ENCODE results near the gene ABCC3.

The ABCC3 gene

GRCh38 chr17:50696365-50696879 is 61.7 kb downstream of the ABCC3 start:
- ChIA-PET CTCF (interaction anchor here (0.9 to 2.5 kb wide), 9 partner anchors 7 to 152 kb away, joined by 3 to 13 read pairs (median 4); partner anchors contain the start of gene ANKRD40), POLR2A (interaction anchor here (0.6 kb wide), 1 partner anchor 27 kb away, joined by 3 read pairs; no protein-coding TSS in a partner anchor)
- no peak for DNase-seq (ENCODE audit: extremely low spot score)
- no peak for TF ChIP-seq CTCF (IDR thresholded peaks at IDR 0.05; ENCODE audit: control extremely low read depth, extremely low read depth, low read depth, missing control alignments)

GRCh38 chr17:50697062-50697461 is 62.4 kb downstream of the ABCC3 start:
- ChIA-PET POLR2A (no interaction called here), CTCF (interaction anchor here (0.9 to 1.9 kb wide), 8 partner anchors 8 to 215 kb away, joined by 3 to 5 read pairs (median 4); partner anchors contain the start of gene ANKRD40)
- no peak for DNase-seq (ENCODE audit: extremely low spot score)
- no peak for TF ChIP-seq CTCF (IDR thresholded peaks at IDR 0.05; ENCODE audit: control extremely low read depth, extremely low read depth, low read depth, missing control alignments)

GRCh38 chr17:50697663-50698272 is 63.1 kb downstream of the ABCC3 start:
- POLR2A ChIA-PET, result no interaction called here
- CTCF ChIA-PET, result interaction anchor here (0.9 to 1.9 kb wide), 5 partner anchors 8 to 216 kb away, joined by 3 to 5 read pairs (median 5); partner anchors contain the start of gene ANKRD40
- DNase-seq (ENCODE audit: extremely low spot score), result no peak
- TF ChIP-seq CTCF (IDR thresholded peaks at IDR 0.05; ENCODE audit: control extremely low read depth, extremely low read depth, low read depth, missing control alignments), result no peak

GRCh38 chr17:50699410-50699809 is 64.7 kb downstream of the ABCC3 start:
- DNase-seq (ENCODE audit: extremely low spot score), result no peak
- CTCF ChIA-PET, result no interaction called here
- POLR2A ChIA-PET, result interaction anchor here (0.7 kb wide), 1 partner anchor 10 kb away, joined by 6 read pairs; no protein-coding TSS in a partner anchor
- TF ChIP-seq CTCF (IDR thresholded peaks at IDR 0.05; ENCODE audit: control extremely low read depth, extremely low read depth, low read depth, missing control alignments), result no peak

GRCh38 chr17:50703162-50703561 is 68.5 kb downstream of the ABCC3 start:
- no peak for DNase-seq (ENCODE audit: extremely low spot score)
- POLR2A ChIA-PET, result no interaction called here
- CTCF ChIA-PET, result interaction anchor here (0.7 to 2.2 kb wide), 3 partner anchors 7 to 15 kb away, joined by 3 to 7 read pairs (median 4); no protein-coding TSS in a partner anchor
- TF ChIP-seq CTCF (IDR thresholded peaks at IDR 0.05; ENCODE audit: control extremely low read depth, extremely low read depth, low read depth, missing control alignments), result no peak

GRCh38 chr17:50707289-50708049 is 72.8 kb downstream of the ABCC3 start, which contains the start of gene ANKRD40:
Gene ANKRD40 (minus strand): TSS chr17:50707914. CDS start chr17:50707654, 260 bp downstream.
- CTCF ChIA-PET, result interaction anchor here (1.5 to 1.9 kb wide), 2 partner anchors 10 to 12 kb away, joined by 4 to 8 read pairs; no protein-coding TSS in a partner anchor
- POLR2A ChIA-PET, result no interaction called here
- peak; percentile 86 for DNase-seq (ENCODE audit: extremely low spot score)
- no peak for TF ChIP-seq CTCF (IDR thresholded peaks at IDR 0.05; ENCODE audit: control extremely low read depth, extremely low read depth, low read depth, missing control alignments)

All from GM10248 (cell line).